NT2/D1 (cell line): ENCODE measurements around the gene CDK19.
"Not testable (repeated sequence)": the region's sequence is repeated elsewhere in the genome, so short reads cannot be mapped to it uniquely, and the experiment has no call there.

Experiments
- DNase-seq: peaks from one replicate; pipeline ENCODE4 v3.0.0-alpha.2; 2011; ENCODE audit warnings: low read depth, low spot score
- H3K27me3 ChIP-seq: 2 replicates; pipeline ENCODE4 v1.6.0; 2011; ENCODE audit warnings: mild to moderate bottlenecking; ENCODE audit not compliant: insufficient read length, insufficient read depth
- H3K36me3 ChIP-seq: 2 replicates; pipeline ENCODE4 v1.6.1; 2011; ENCODE audit warnings: mild to moderate bottlenecking, low read length, mixed read lengths; ENCODE audit not compliant: insufficient read depth, insufficient read length
- H3K4me1 ChIP-seq: 2 replicates; pipeline ENCODE4 v1.5.1; 2011; ENCODE audit not compliant: insufficient read depth, insufficient read length
- H3K4me3 ChIP-seq: 2 replicates; pipeline ENCODE4 v1.5.1; 2011; ENCODE audit warnings: low read depth; ENCODE audit not compliant: insufficient read length
- H3K9ac ChIP-seq: 2 replicates; pipeline ENCODE4 v1.6.0; 2011; ENCODE audit warnings: low read depth; ENCODE audit not compliant: insufficient read length
- H3K9me3 ChIP-seq: 2 replicates; pipeline ENCODE4 v1.5.1; 2011; ENCODE audit warnings: mild to moderate bottlenecking, low read length; ENCODE audit not compliant: insufficient read depth
- SUZ12 ChIP-seq: IDR thresholded peaks from 2 replicates; pipeline ENCODE4 v1.6.1; 2011; ENCODE audit not compliant: insufficient read length, insufficient read depth; ENCODE audit errors: extremely low read depth
- YY1 ChIP-seq: IDR thresholded peaks from 2 replicates; pipeline ENCODE4 v1.6.1; 2011; ENCODE audit not compliant: insufficient read length, insufficient read depth
- ZNF274 ChIP-seq: IDR thresholded peaks from 2 replicates; pipeline ENCODE4 v1.6.1; 2011; ENCODE audit warnings: mild to moderate bottlenecking, low read depth, low read length

Gene CDK19

DNA sequence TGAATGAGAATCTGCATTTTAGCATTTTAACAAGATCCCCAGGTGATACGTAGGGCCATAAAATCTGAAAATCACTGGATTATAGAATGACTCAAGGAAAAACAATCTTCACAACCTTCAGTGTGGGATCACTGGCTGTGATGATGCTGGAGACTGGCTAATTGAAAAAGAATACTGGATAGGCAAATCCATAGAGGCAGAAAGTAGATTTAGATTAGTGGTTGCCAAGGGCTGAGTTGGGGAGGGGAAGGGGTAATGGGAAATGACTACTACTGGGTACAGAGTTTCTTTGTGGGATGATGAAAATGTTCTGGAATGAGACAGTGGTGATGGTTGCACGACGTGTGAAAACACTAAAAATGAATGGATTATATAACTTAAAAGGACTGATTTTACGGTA, 84.1 kb downstream of the CDK19 start:
- no peaks in the 10 kb centered on the region for H3K9me3 ChIP-seq
- no peak overlapping the region for H3K9ac ChIP-seq
- TF ChIP-seq ZNF274 (no peak), YY1 (no peak), SUZ12 (no peak)
- no peak for DNase-seq
- no peaks in the 10 kb centered on the region for H3K27me3 ChIP-seq
- H3K4me1 ChIP-seq, result no peaks in the 10 kb centered on the region
- no peak overlapping the region for H3K4me3 ChIP-seq
- H3K36me3 ChIP-seq, result no peaks in the 10 kb centered on the region

DNA sequence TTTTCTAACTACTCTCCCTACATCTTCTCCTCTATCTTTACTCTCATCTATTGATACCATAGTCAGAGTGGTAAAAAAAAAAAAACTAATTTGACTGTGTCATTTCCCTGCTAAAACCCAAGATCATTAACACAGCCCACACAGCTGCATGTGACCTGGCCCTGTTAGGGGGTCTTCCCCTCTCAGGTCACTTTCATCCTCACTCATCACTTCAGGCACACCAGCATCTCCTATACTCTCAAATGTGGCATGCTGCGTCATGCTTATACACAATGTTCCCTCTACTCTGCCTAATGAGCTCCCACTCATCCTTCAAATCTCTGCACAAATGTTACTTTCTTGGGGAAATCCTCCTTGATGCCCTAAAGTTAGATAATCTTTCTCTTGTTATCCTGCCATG, 86.8 kb downstream of the CDK19 start:
- no peak for TF ChIP-seq ZNF274
- no peak for TF ChIP-seq YY1
- TF ChIP-seq SUZ12, result no peak
- H3K4me1 ChIP-seq, result no peaks in the 10 kb centered on the region
- H3K9ac ChIP-seq, result no peak overlapping the region
- H3K4me3 ChIP-seq, result no peak overlapping the region
- no peaks in the 10 kb centered on the region for H3K9me3 ChIP-seq
- no peaks in the 10 kb centered on the region for H3K27me3 ChIP-seq
- no peaks in the 10 kb centered on the region for H3K36me3 ChIP-seq
- DNase-seq, result no peak

DNA sequence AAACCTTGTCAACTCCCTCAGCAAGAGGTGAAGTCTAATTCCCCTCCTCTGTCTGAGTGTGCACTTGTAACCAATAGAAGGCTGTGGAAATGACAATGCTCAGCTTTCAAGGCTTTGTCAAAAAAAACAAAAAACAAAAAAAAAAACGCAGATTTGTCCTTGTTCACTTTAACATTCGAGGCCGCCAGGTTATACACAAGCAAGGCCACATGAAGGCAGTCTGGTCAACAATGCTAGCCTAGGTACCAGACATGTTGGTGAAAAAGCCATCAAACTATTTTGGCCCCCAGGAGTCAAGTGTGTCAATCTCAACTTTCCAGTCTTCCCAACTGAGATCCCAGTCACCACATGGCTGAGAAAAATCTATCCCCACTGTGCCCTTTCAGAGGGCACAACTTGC, 92.3 kb downstream of the CDK19 start:
- TF ChIP-seq ZNF274 (no peak), YY1 (no peak), SUZ12 (no peak)
- DNase-seq, result no peak
- H3K9me3 ChIP-seq, result no peaks in the 10 kb centered on the region
- no peaks in the 10 kb centered on the region for H3K4me1 ChIP-seq
- H3K4me3 ChIP-seq, result no peak overlapping the region
- no peaks in the 10 kb centered on the region for H3K36me3 ChIP-seq
- no peaks in the 10 kb centered on the region for H3K27me3 ChIP-seq
- no peak overlapping the region for H3K9ac ChIP-seq

DNA sequence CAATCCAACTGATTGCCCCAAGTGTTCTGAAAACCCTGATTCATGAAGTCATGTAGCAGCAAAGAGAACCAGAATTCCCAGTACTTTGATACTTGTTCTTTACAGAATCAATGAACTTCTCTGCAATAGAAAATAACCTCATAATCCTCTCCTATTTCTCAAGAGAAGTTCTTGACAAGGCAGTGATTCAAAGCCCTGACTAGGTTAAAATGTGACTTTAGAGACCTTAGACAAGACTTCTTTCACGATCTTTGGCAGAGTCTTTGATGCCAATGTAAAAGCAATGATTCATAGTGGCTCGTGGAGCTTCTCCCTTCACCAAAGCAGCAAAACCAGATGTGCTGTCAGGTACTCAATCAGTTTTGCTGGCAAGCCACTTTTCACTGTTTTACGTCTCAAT, 95.2 kb downstream of the CDK19 start:
- H3K36me3 ChIP-seq, result no peaks in the 10 kb centered on the region
- no peak overlapping the region for H3K4me3 ChIP-seq
- H3K4me1 ChIP-seq, result peaks cover 2% of the 10 kb centered on the region
- no peak overlapping the region for H3K9ac ChIP-seq
- no peaks in the 10 kb centered on the region for H3K27me3 ChIP-seq
- H3K9me3 ChIP-seq, result no peaks in the 10 kb centered on the region
- TF ChIP-seq SUZ12 (no peak), ZNF274 (no peak), YY1 (no peak)
- no peak for DNase-seq

DNA sequence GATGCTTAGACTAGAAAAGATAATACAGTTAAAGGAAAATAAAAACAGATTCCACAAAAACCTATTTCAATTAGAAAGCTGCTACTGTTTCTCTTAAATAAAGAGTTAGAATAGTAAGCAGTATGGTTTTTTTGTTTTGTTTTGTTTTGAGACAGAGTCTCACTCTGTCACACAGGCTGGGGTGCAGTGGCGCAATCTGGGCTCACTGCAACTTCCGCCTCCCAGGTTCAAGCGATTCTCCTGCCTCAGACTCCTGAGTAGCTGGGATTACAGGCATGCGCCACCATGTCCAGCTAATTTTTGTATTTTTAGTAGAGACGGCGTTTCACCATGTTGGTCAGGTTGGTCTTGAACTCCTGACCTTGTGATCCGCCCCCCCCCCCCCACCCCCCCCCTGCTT, 95.7 kb downstream of the CDK19 start:
- H3K36me3 ChIP-seq, H3K9ac ChIP-seq, DNase-seq, H3K4me3 ChIP-seq, H3K4me1 ChIP-seq, H3K27me3 ChIP-seq, H3K9me3 ChIP-seq: not testable (repeated sequence)

DNA sequence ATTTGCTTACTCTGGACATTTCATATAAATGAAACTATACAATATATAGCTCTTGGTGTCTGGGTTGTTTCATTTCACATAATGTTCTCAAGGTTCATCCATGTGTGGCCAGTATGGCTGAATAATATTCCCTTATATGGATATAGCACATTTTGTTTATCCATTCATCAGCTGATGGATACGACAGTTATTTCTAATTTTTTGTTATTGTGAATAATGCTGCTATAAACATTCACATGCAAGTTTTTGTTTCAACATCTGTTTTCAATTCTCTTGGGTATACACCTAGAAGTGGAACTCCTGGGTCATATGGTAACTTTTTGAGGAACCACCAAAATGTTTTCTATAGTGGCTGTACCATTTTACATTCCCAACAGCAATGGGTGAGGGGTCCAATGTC, 101.1 kb downstream of the CDK19 start:
- no peaks in the 10 kb centered on the region for H3K9me3 ChIP-seq
- H3K36me3 ChIP-seq, result no peaks in the 10 kb centered on the region
- DNase-seq, result no peak
- H3K27me3 ChIP-seq, result no peaks in the 10 kb centered on the region
- H3K4me1 ChIP-seq, result peaks cover 2% of the 10 kb centered on the region
- no peak overlapping the region for H3K9ac ChIP-seq
- TF ChIP-seq YY1 (no peak), ZNF274 (no peak), SUZ12 (no peak)
- no peak overlapping the region for H3K4me3 ChIP-seq

DNA sequence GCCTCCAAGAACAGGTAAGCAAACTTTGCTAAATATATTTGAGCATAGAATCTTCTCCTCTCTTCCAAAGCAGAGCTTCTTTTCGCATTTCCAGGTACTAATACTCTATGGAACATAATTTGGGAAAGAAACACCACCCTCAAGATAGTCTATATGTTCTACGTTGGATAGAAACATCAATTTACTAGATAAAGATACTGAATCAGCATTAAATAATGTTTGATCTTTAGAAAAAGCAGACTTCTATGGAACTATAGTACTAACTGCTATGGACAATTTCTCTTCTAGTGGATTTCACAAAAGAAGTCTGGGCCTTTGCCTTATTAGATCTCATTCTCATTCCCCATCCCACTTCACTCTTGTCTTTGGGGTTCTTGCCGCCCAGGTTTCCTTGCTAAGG, 103.0 kb downstream of the CDK19 start:
- DNase-seq, result no peak
- H3K9me3 ChIP-seq, result no peaks in the 10 kb centered on the region
- TF ChIP-seq ZNF274 (no peak), SUZ12 (no peak), YY1 (no peak)
- H3K4me1 ChIP-seq, result no peaks in the 10 kb centered on the region
- H3K27me3 ChIP-seq, result no peaks in the 10 kb centered on the region
- no peak overlapping the region for H3K9ac ChIP-seq
- H3K36me3 ChIP-seq, result no peaks in the 10 kb centered on the region
- H3K4me3 ChIP-seq, result no peak overlapping the region

DNA sequence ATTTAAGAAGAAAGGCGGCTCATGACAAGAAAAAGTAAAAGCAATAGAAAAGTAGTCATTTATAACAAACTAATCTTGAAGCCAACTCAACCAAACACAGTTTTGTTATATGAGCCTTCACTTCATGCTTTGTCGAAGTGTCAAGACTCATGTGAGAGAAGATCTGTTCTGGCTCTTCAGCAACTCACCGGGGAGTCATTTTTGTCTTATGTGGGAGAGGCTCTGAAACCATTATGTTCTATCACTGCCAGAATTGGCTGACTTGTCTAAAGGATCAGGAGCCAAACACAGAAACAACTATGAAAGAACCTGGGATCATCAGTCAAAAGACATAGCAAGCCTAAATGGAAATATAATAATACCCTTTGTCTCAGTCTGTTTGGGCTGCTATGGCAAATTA, 105.2 kb downstream of the CDK19 start:
- DNase-seq, result no peak
- no peaks in the 10 kb centered on the region for H3K36me3 ChIP-seq
- TF ChIP-seq SUZ12 (no peak), ZNF274 (no peak), YY1 (no peak)
- H3K9me3 ChIP-seq, result no peaks in the 10 kb centered on the region
- no peaks in the 10 kb centered on the region for H3K4me1 ChIP-seq
- no peak overlapping the region for H3K4me3 ChIP-seq
- H3K9ac ChIP-seq, result no peak overlapping the region
- no peaks in the 10 kb centered on the region for H3K27me3 ChIP-seq
